Measurements from ENCODE around the gene SURF2. TPM values are rescaled to one million over a fixed set of nuclear protein-coding genes. Genes with fewer than 3 reads are reported as not detected.

The SURF2 gene
- total RNA-seq, 1 donor from 2014 or later = 19.5 TPM

- no peak for DNase-seq (ENCODE audit: low spot score)
Measured at GRCh38 chr9:133397370-133397769, 41.0 kb downstream of the SURF2 start.

DNA sequence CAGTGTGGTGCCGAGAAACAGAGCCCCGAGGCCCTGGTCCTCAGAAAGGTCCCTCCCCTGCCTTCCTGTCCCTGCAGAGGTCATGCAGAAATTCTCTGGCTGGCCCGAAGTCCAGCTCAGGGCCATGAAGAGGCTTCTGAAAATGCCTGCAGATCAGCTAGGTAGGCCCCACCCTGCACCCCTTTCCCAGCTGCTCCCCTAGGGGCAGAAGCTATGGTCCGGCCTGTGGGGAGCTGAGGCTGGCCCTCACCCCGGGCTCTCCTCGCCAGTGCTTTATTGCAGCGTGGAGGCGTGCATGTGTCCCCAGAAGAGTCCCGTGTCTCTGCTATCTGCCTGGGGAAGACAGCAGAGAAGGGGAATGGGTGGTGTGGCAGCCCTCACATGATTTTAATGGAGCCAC, 41.5 kb downstream of the SURF2 start:
- DNase-seq (ENCODE audit: low spot score) = no peak

DNA sequence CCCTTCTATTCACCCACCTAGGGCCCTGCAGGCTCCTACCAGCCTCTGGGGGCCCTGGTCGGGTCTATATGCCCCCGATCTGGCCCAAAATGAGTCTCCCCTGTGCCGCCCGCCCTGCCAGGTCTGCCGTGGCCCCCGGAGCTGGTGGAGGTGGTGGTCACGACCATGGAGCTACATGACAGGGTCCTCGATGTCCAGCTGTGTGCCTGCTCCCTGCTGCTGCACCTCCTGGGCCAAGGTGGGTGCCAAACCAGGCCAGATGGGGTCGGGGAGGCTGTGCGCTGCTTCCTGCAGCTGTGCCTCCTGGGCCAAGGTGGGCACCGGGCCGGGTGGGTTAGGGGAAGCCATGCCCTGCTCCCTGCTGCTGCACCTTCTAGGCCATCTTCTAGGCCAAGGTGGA, 43.9 kb downstream of the SURF2 start:
- DNase-seq (ENCODE audit: low spot score) = no peak

GRCh38 chr9:133401588-133401987, 45.2 kb downstream of the SURF2 start:
- no peak for DNase-seq (ENCODE audit: low spot score)

GRCh38 chr9:133402689-133403088, 46.3 kb downstream of the SURF2 start:
- no peak for DNase-seq (ENCODE audit: low spot score)

- peak; percentile 40 for DNase-seq (ENCODE audit: low spot score)
Measured at GRCh38 chr9:133403766-133404453, 47.6 kb downstream of the SURF2 start.

DNA sequence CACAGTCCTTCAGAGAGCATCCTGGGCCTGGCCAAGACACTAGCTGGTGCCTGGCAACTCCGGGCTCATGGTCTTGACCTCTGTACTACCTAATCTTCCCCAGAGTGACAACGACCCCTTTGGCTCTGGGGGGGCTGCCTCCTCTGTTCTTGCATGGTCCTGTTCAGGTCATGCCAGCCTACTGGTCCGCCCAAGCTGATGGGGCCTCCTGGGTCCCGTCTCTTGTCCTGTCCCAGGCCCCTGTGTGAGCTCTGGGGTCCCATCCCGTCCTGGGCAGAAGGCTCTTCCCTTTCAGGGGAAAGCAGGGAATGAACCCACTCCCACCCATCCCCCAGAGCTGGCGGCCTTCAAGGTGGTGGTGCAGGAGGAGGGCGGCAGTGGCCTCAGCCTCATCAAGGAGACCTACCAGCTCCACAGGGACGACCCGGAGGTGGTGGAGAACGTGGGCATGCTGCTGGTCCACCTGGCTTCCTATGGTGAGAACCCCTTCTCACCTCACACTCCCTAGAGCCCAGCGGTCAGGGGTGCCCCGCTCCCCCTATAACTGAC, 48.2 kb downstream of the SURF2 start:
- DNase-seq (ENCODE audit: low spot score) = no peak

- peak; percentile 75 for DNase-seq (ENCODE audit: low spot score)
Measured at GRCh38 chr9:133405508-133406438, 49.4 kb downstream of the SURF2 start.

GRCh38 chr9:133406480-133407307, 50.3 kb downstream of the SURF2 start:
- peak; percentile 75 for DNase-seq (ENCODE audit: low spot score)

GRCh38 chr9:133408042-133408441, 51.7 kb downstream of the SURF2 start:
- no peak for DNase-seq (ENCODE audit: low spot score)

Other genes with a start within 250 kb of the SURF2 start
- gene RALGDS, start 235.3 kb upstream of the SURF2 start, total RNA-seq = 50.7 TPM
- gene GBGT1, start 192.6 kb upstream of the SURF2 start, total RNA-seq = 26.5 TPM
- gene OBP2B, start 147.3 kb upstream of the SURF2 start, total RNA-seq = not detected
- gene ABO, start 81.3 kb upstream of the SURF2 start, total RNA-seq = 16.3 TPM
- 25.2 TPM for gene SURF6, start 20.4 kb upstream of the SURF2 start, total RNA-seq
- 28.7 TPM for gene MED22, start 8.4 kb upstream of the SURF2 start, total RNA-seq
- gene RPL7A, start 8.3 kb upstream of the SURF2 start, total RNA-seq = 1,477 TPM
- 53.5 TPM for gene SURF1, start 63 bp upstream of the SURF2 start, total RNA-seq
- 212 TPM for gene SURF4, start 19.5 kb downstream of the SURF2 start, total RNA-seq
- gene STKLD1, start 19.8 kb downstream of the SURF2 start, total RNA-seq = 1.1 TPM
- gene REXO4, start 61.5 kb downstream of the SURF2 start, total RNA-seq = 27.5 TPM
- 7.1 TPM for gene ADAMTS13, start 65.8 kb downstream of the SURF2 start, total RNA-seq
- 79.3 TPM for gene CACFD1, start 103.4 kb downstream of the SURF2 start, total RNA-seq
- 18.4 TPM for gene SLC2A6, start 122.5 kb downstream of the SURF2 start, total RNA-seq
- gene MYMK, start 168.4 kb downstream of the SURF2 start, total RNA-seq = not detected
- 14.0 TPM for gene ADAMTSL2, start 178.2 kb downstream of the SURF2 start, total RNA-seq